HepG2 (cell line): ENCODE data around the gene KCNMA1. TPM values are rescaled to one million over a fixed set of nuclear protein-coding genes. Genes with fewer than 3 reads are reported as not detected.
A peak's percentile ranks its signal among the peaks of the same experiment; 100 is the strongest.

Experiments used
- ATAC-seq: fragments of 200-7000 bp; cut with Tn5 transposase; 3 replicates; pipeline ENCODE4 v1.9.1; 2020; ENCODE audit warnings: mild to moderate bottlenecking, moderate library complexity
- BruUV-seq: library from RNA; stranded (reverse); fragments of 400-500 nt; replicated peaks from 2 replicates; lab custom pipeline; 2021; lab: Mats Ljungman, UMichigan
- CTCF ChIA-PET: fragments of 300-600 bp; formaldehyde crosslinking; extraction: SDS; loops from one replicate; lab custom pipeline; 2021; ENCODE audit warnings: low total read pairs, inconsistent platforms, low intra/inter-chr PET ratio; lab: Yijun Ruan, JAX
- POLR2A ChIA-PET: fragments of 350-600 bp; sonication (Branson Sonifier 250); formaldehyde crosslinking; loops from one replicate; lab custom pipeline; 2020; ENCODE audit warnings: antibody characterized with exemption, inconsistent platforms; lab: Yijun Ruan, JAX
- DNase-seq: peaks from one replicate; pipeline ENCODE4 v3.0.0-alpha.2; 2015; ENCODE audit warnings: low spot score
- FAIRE-seq: peaks from 3 replicates; lab custom pipeline; 2011; peaks lifted over from hg19 to GRCh38; lab: Jason Lieb, UNC
- H2AFZ ChIP-seq: one replicate; pipeline ENCODE4 v1.6.1; 2011; ENCODE audit warnings: low read length, inconsistent platforms
- H3K27ac ChIP-seq: fragments of 300-600 bp; 3 replicates; pipeline ENCODE4 v1.8.0; 2011; ENCODE audit warnings: mixed run types, mild to moderate bottlenecking, mixed read lengths, low read length, inconsistent platforms; ENCODE audit not compliant: insufficient read depth; ENCODE audit errors: extremely low read length
- H3K27me3 ChIP-seq, 2 experiments: fragments of 200-600 bp in 1 of 2; 2 replicates in 1 of 2; 3 replicates in 1 of 2; pipeline versions ENCODE4 v1.6.0 to v1.8.0; 2011; ENCODE audit warnings: low read length in 2 of 2, mild to moderate bottlenecking in 2 of 2, moderate library complexity in 2 of 2, inconsistent platforms in 1 of 2; ENCODE audit not compliant: insufficient read depth in 2 of 2, control insufficient read depth in 1 of 2
- H3K36me3 ChIP-seq, 2 experiments: fragments of 200-600 bp in 1 of 2; replicated peaks in 1 of 2; 2 replicates in 1 of 2; 3 replicates in 1 of 2; pipeline versions ENCODE4 v1.5.1 to v1.8.0; 2011; ENCODE audit warnings: low read length in 2 of 2, inconsistent platforms in 1 of 2; ENCODE audit not compliant: insufficient read depth in 2 of 2, control insufficient read depth in 1 of 2
- H3K4me1 ChIP-seq: 2 replicates; pipeline ENCODE4 v1.5.1; 2012; ENCODE audit warnings: low read length, inconsistent platforms; ENCODE audit not compliant: insufficient read depth
- H3K4me2 ChIP-seq: 2 replicates; pipeline ENCODE4 v1.6.0; 2011; ENCODE audit warnings: low read depth, low read length, inconsistent platforms
- H3K4me3 ChIP-seq, 3 experiments: fragments of 200-600 bp in 1 of 3; sonication (generic), shearing (Covaris generic) in 1 of 3; replicated peaks in 1 of 3; 2 replicates each; pipeline ENCODE4 v1.5.1; 2011 to 2016; ENCODE audit warnings: low read length in 3 of 3, inconsistent platforms in 2 of 3, low read depth in 2 of 3, mild to moderate bottlenecking in 2 of 3, control low read depth in 1 of 3, mixed read lengths in 1 of 3; ENCODE audit not compliant: insufficient read depth in 1 of 3
- H3K79me2 ChIP-seq: one replicate; pipeline ENCODE4 v1.6.1; 2011; ENCODE audit warnings: low read length, inconsistent platforms; ENCODE audit not compliant: insufficient read depth
- H3K9ac ChIP-seq: 2 replicates; pipeline ENCODE4 v1.6.0; 2011; ENCODE audit warnings: mild to moderate bottlenecking, low read depth, low read length, inconsistent platforms; ENCODE audit not compliant: insufficient read depth
- H3K9me3 ChIP-seq: 2 replicates; pipeline ENCODE4 v1.5.1; 2012; ENCODE audit warnings: mild to moderate bottlenecking, low read length
- H4K20me1 ChIP-seq: 2 replicates; pipeline ENCODE4 v1.6.0; 2011; ENCODE audit warnings: inconsistent platforms, mild to moderate bottlenecking, low read length, moderate library complexity; ENCODE audit not compliant: insufficient read depth
- GATAD2A ChIP-seq: IDR thresholded peaks from 2 replicates; pipeline ENCODE4 v1.6.1; 2016
- GMEB2 ChIP-seq: IDR thresholded peaks from 2 replicates; pipeline ENCODE4 v1.6.1; 2016; ENCODE audit warnings: missing biosample characterization, missing genetic modification reagents, low read depth
- MNT ChIP-seq: fragments of 450-650 bp; IDR thresholded peaks from 2 replicates; pipeline ENCODE4 v1.6.1; 2016
- MTERF4 ChIP-seq: sonication (generic); formaldehyde crosslinking; IDR thresholded peaks from 2 replicates; pipeline ENCODE4 v1.8.0; 2023; ENCODE audit warnings: mild to moderate bottlenecking, missing genetic modification reagents
- NKX3-1 ChIP-seq: sonication (generic); formaldehyde crosslinking; IDR thresholded peaks from 2 replicates; pipeline ENCODE4 v1.5.0; 2020; ENCODE audit warnings: missing genetic modification reagents
- RORA ChIP-seq: sonication (generic); formaldehyde crosslinking; IDR thresholded peaks from 2 replicates; pipeline ENCODE4 v1.5.0; 2020; ENCODE audit warnings: mild to moderate bottlenecking, missing genetic modification reagents, moderate library complexity
- WGBS: methylation state at CpG from one replicate; pipeline ENCODE4 v1.1.6; 2017; ENCODE audit warnings: low lambda C conversion rate; 5-methylcytosine and 5-hydroxymethylcytosine counted together
- in situ Hi-C: cut with HindIII; loops from 2 replicates; pipeline ENCODE4 v1.10.0; 2017; ENCODE audit warnings: low pct_unique_long_range_greater_than_20kb; ENCODE audit not compliant: extremely low pct_ligation_motif_present
- intact Hi-C: fragments of 100-400 bp; cut with micrococcal nuclease; formaldehyde crosslinking; loops from one replicate; pipeline ENCODE4 v1.10.0; 2022; ENCODE audit not compliant: unreplicated experiment
- polyA plus RNA-seq, 8 experiments: library from polyadenylated mRNA; depleted of rRNA in 3 of 8; stranded (reverse) in 7 of 8; unstranded in 1 of 8; fragments of >200 nt; fragmentation: Illumina TruSeq in 4 of 8; extraction: Trizol in 4 of 8; gene quantifications; 2 replicates each; pipeline versions ENCODE4 v1.2.1 to v1.2.3, GENCODE V29; 2011 to 2016; ENCODE audit warnings: low read depth in 4 of 8, missing spikeins in 1 of 8, mixed read lengths in 1 of 8; ENCODE audit not compliant: insufficient read depth in 1 of 8
- total RNA-seq, 5 experiments: library from RNA; depleted of rRNA; stranded (reverse); fragments of >200 nt; fragmentation: Illumina TruSeq; extraction: Trizol; gene quantifications; 2 replicates each; pipeline ENCODE4 v1.2.3, GENCODE V29; 2016; ENCODE audit warnings: low read depth in 1 of 5

The KCNMA1 gene
- total and polyA plus RNA-seq, 2 of the 13 experiments (the other 11 are each of a cell fraction or from before 2014, with no cell fraction given) = 0.02 TPM; not detected in 1

- ChIA-PET POLR2A (no interaction called here), CTCF (no interaction called here)
- H2AFZ ChIP-seq = no peak overlapping the region
- H3K4me1 ChIP-seq = no peaks in the 10 kb centered on the region
- H3K27me3 ChIP-seq = no peaks in the 10 kb centered on the region; a peak in 2 of 5 replicates
- in situ Hi-C loops = no loop called here
- no TSS peak for BruUV-seq
- FAIRE-seq (no peak), ATAC-seq (no peak), DNase-seq (no peak)
- no peak overlapping the region for H3K4me3 ChIP-seq
- no peak for TF ChIP-seq GATAD2A (CRISPR knock-in tag)
- no peak for TF ChIP-seq MTERF4 (CRISPR knock-in tag)
- no peak for TF ChIP-seq NKX3-1 (CRISPR knock-in tag)
- TF ChIP-seq RORA (CRISPR knock-in tag) = no peak
- H3K79me2 ChIP-seq = no peaks in the 10 kb centered on the region
- no peaks in the 10 kb centered on the region for H3K36me3 ChIP-seq
- H3K4me2 ChIP-seq = no peak overlapping the region
- H3K9me3 ChIP-seq = no peaks in the 10 kb centered on the region
- no peak overlapping the region for H3K9ac ChIP-seq
- H3K27ac ChIP-seq = no peak overlapping the region
- no peaks in the 10 kb centered on the region for H4K20me1 ChIP-seq
- intact Hi-C loops = no loop called here
- 51% methylated on average over 9 of the region's 9 CpGs for WGBS
Measured at GRCh38 chr10:77223526-77224460, 413.8 kb downstream of the KCNMA1 start.

- H4K20me1 ChIP-seq = no peaks in the 10 kb centered on the region
- H3K79me2 ChIP-seq = no peaks in the 10 kb centered on the region
- H3K9me3 ChIP-seq = no peaks in the 10 kb centered on the region
- peak; percentile 17; the same call in 1 of the 2 replicates for TF ChIP-seq MNT
- no peak for TF ChIP-seq GMEB2
- ChIA-PET CTCF (no interaction called here), POLR2A (no interaction called here)
- intact Hi-C loops (no loop called here), in situ Hi-C loops (no loop called here)
- no peaks in the 10 kb centered on the region; a peak in 2 of 5 replicates for H3K27me3 ChIP-seq
- 29% methylated on average over 2 of the region's 2 CpGs for WGBS
- no peak overlapping the region for H2AFZ ChIP-seq
- H3K36me3 ChIP-seq = no peaks in the 10 kb centered on the region
- H3K9ac ChIP-seq = no peak overlapping the region
- DNase-seq (no peak), ATAC-seq (no peak), FAIRE-seq (no peak)
- no TSS peak for BruUV-seq
- no peak overlapping the region for H3K27ac ChIP-seq
- no peak overlapping the region for H3K4me2 ChIP-seq
- H3K4me1 ChIP-seq = no peaks in the 10 kb centered on the region
- H3K4me3 ChIP-seq = no peak overlapping the region
Measured at GRCh38 chr10:77220150-77220549, 417.5 kb downstream of the KCNMA1 start.
